Skeletal muscle cell (primary cell): Measurements from ENCODE around the gene MED27.
A peak's percentile ranks its signal among the peaks of the same experiment; 100 is the strongest.

Experiments used
- DNase-seq: peaks from one replicate; pipeline ENCODE4 v3.0.0-alpha.2; 2010; ENCODE audit warnings: low read depth
- H3K4me3 ChIP-seq: 2 replicates; pipeline ENCODE4 v1.5.1; 2011; ENCODE audit warnings: low read depth, mild to moderate bottlenecking, control low read depth, low read length, moderate library complexity

The MED27 gene

GRCh38 chr9:132049323-132049882, 30.3 kb downstream of the MED27 start:
- no peak overlapping the region for H3K4me3 ChIP-seq
- no peak for DNase-seq

GRCh38 chr9:132048201-132048600, 31.5 kb downstream of the MED27 start:
- no peak for DNase-seq
- no peak overlapping the region for H3K4me3 ChIP-seq

DNA sequence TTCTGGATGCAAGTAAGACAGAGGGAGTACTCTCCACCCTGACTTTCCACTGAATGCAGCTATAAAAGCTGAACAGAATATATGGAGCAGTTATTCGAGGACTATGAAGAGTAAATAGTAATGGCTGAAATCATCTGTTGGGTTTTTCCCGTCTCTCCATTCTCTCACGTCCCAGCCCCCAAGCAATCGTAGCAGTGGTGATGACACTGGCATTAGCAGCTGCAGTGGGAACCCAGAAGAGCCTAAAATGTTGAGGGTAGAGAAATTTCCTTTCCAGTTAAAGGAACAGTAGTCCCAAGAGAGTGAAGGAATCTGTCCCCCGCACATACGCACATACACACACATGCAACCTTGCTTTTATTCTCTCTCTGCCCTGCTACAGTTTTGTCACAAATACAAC, 33.2 kb downstream of the MED27 start:
- peak; percentile 12 for DNase-seq
- no peak overlapping the region for H3K4me3 ChIP-seq

DNA sequence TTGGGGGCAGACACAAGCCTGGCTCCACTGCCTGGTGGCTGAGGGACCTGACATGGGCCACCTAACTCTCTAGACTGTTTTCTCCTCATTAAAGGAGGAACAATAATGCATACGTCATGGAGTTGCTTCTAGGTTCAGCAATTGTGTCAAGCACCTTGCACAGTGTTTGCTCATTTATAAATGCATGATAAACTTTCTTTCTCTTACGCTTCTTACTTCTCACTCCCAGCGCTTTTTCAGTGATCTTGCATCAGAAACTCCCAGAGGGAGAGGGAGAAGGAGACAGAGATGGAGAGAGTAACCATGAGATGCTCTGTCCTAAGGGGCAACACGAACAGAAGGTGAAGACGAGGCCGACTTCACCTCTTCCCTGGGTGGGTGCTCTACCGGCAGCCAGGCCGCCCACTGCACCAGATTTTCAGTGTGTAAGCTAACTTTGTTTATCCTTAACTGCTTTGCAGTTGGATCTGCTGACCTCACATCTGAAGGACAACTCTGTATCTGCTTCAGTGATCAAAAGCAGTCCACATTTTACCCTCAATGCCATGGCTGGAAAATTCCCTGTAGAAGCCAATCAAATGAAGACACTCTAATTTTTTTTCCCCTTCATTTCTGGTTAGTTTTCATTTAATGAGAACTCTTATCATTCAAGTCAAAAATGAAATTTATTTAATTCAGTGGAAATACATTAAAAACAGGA, 35.3 kb downstream of the MED27 start:
- no peak for DNase-seq
- H3K4me3 ChIP-seq: no peak overlapping the region

DNA sequence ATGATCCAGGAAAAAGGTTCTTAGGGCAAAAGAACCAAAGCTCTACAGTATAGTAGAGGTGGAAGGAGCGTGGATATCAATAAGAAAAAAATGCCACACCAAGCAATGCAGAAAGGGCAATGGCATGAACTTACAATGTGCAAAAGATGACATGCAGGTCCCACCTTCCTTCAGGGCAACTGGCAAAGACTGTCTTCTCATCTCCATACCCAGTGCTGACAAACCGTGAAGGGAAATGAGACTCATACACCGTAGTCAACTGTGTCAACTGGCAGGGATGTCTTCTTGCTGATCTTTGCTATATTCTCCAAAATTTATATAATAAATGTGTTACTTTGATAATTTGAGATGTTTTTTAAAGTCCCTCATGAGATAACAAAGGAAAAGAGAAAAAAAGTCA, 36.0 kb downstream of the MED27 start:
- no peak overlapping the region for H3K4me3 ChIP-seq
- no peak for DNase-seq

- DNase-seq: peak; percentile 92
- H3K4me3 ChIP-seq: no peak overlapping the region
Observed at GRCh38 chr9:132042324-132042723, 37.3 kb downstream of the MED27 start.

DNA sequence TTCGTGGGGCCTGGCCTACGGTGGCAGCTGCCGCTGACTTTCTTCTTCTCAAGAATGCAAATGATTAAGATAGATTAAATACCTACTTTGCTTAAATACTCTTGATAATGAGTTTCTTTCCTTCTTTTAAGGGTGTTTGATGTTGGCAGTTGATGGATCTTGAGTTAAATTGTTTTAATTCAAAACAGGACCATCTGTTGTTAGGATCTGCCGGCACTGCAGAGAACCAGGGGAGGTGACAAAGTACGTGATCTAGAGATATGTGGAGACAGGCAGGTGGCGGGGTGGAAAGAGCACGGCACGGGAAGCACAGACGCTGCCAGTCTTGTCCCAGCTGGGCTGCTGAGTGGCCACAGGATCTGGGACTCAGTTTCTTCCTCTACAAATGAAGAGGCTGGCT, 37.9 kb downstream of the MED27 start:
- no peak overlapping the region for H3K4me3 ChIP-seq
- DNase-seq: no peak

GRCh38 chr9:132040808-132041207, 38.9 kb downstream of the MED27 start:
- no peak overlapping the region for H3K4me3 ChIP-seq
- no peak for DNase-seq

DNA sequence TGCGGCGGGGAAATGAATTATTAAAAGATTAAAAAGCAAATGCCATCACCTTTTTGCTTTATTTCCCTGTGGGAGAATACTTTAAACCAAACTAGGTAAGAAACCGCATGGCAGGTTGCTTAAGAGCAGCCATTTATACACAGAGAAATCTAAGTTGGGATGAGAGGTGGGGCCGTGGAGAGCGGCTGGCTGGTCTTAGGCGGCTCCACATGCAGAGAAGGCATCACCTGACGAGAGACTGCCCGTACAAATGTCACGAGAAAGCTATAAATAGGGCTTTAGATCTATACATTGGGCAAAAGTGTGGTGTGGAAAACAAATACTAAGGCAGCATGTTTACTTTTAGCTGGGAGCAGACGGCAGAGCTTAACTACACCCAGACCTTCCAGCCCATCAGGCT, 39.4 kb downstream of the MED27 start:
- no peak for DNase-seq
- H3K4me3 ChIP-seq: no peak overlapping the region

DNA sequence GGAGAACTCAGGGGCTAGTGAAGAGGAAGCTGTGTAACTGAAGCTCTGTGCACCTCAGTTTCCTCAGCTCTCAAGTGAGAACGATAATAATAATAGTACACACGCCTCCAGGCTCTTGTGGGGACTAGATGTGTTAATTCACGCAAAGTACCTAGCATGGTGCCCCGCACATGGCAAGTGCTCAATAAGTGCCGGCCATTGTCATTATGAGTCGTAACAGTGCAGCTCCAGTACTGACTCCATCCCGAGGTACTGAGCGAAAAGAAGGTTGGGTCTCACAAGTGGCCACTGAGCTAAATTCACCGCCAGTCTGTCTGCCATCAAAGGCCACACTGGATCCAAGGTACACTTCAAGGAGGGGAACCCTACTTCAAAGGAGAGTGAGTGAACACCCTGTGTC, 40.4 kb downstream of the MED27 start:
- DNase-seq: no peak
- no peak overlapping the region for H3K4me3 ChIP-seq

DNA sequence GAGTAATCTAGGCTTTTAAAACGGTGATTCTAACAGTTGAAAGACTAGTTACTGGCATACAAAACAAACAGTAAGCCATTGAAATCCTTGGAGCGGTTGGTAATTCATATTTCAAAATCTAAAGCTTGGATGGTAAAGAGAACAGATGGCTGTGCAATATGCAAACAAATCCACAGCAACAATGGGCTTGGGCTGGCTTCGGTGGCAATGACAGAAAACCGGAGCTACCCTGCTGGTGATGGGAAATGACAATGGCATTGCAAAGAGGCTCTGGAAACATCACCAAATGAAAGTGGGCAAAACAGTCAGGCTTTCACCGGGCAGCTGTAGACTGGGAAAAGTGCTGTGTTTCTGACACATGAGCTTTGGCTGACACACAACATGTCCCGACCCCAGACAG, 42.2 kb downstream of the MED27 start:
- H3K4me3 ChIP-seq: no peak overlapping the region
- no peak for DNase-seq

- H3K4me3 ChIP-seq: no peak overlapping the region
- DNase-seq: no peak
Observed at GRCh38 chr9:132036521-132036920, 43.1 kb downstream of the MED27 start.

DNA sequence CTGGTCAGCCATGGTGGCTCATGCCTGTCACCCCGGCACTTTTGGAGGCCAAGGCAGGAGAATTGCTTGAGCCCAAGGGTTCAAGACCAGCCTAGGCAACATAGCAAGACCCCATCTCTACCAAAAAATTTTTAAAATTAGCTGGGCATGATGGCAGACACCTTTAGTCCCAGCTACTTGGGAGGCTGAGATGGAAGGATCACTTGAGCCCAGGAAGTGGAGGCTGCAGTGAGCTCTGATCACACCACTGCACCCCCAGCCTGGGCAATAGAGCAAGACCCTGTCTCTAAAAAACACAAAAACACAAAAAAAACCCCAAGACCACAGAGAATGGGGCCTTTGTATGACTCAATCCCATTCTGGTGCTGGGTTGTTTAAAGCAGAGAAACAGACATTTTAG, 44.0 kb downstream of the MED27 start:
- H3K4me3 ChIP-seq: no peak overlapping the region
- DNase-seq: no peak

DNA sequence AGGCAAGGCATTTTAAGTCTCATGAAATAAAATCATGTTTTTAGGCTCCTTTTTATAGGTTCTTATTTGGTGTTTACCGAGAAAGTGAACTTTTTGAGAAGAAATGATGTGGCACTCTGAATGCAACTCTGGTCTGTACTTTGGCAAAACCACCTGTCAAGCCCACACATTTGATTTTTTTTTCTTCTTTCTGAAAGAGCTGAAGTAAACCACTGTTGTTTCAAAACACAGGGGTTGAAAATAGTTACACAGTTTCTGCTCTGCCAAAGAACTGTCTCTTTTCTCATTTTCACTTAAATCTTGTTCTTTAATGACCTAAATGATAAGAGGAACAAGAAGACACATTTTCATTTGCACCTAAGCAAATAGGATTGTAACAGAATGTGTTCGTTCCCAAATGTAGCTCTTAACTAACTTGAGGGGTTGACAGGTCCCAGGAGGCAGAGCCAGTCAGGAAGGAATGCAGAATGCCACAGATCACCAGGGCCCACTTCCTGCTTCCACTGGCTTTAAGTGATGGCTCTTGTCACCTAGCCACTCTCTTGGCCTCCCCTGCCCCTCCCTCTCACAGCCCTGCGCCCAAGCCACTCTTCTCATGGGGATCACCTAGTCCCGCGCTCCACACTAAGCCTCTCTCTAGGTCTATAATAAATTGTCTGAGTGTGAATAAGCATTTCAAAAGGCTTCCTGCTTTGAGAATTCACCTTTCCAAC, 47.3 kb downstream of the MED27 start:
- DNase-seq: no peak
- no peak overlapping the region for H3K4me3 ChIP-seq

DNA sequence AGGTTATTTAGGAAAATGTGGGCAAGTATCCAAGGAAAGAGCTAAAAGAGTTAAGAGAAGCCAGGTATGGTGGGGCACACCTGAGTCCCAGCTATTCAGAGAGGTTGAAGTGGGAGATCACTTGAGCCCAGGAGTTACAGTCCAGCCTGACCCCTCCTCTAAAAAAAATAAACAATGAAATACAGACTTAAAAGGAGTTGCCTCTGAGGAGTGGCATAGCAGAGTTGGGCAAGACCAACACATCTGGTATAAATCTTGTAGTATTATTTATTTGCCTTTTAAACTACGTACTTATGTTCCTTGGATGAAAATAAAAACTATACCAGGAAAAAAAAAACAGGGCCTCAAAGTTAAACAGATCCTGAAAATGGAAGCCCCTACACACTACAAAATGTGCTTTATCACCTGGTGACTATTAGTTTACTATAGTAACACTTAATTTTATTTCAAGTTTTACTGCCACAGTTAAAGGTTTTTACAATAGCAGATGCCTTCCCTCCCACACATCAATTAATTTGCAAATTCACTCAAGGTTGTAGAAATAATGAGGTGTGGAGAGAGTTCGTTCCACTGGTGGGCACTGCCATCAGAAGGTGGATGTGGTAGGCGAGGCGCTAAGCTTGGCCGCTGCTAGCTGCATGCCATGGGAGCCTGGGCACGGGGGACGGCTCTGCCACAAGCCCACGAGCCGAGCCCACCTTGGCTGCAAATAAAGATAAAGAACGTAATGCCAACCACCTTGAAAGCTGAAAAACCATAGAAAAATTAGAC, 48.0 kb downstream of the MED27 start:
- H3K4me3 ChIP-seq: no peak overlapping the region
- no peak for DNase-seq

GRCh38 chr9:132030626-132031325, 48.9 kb downstream of the MED27 start:
- H3K4me3 ChIP-seq: no peak overlapping the region
- DNase-seq: no peak

- DNase-seq: no peak
- H3K4me3 ChIP-seq: no peak overlapping the region
Observed at GRCh38 chr9:132027752-132028663, 51.7 kb downstream of the MED27 start.

- DNase-seq: no peak
- no peak overlapping the region for H3K4me3 ChIP-seq
Observed at GRCh38 chr9:132026932-132027585, 52.6 kb downstream of the MED27 start.
